ENCODE results near the gene RUVBL2.

GRCh38 chr19:49064029-49064629 is 70.4 kb downstream of the RUVBL2 start:
- no peak for TF ChIP-seq POLR2A (IDR thresholded peaks at IDR 0.05)
- no peak for TF ChIP-seq CTCF (IDR thresholded peaks at IDR 0.05)
- TF ChIP-seq EP300 (IDR thresholded peaks at IDR 0.05), result no peak
